GM21529 (cell line): ENCODE results near the gene ARHGAP45.

Experiments
- ATAC-seq: cut with Tn5 transposase; IDR thresholded peaks from one replicate; pipeline ENCODE4 v1.9.1; 2021; ENCODE audit not compliant: unreplicated experiment

The ARHGAP45 gene

DNA sequence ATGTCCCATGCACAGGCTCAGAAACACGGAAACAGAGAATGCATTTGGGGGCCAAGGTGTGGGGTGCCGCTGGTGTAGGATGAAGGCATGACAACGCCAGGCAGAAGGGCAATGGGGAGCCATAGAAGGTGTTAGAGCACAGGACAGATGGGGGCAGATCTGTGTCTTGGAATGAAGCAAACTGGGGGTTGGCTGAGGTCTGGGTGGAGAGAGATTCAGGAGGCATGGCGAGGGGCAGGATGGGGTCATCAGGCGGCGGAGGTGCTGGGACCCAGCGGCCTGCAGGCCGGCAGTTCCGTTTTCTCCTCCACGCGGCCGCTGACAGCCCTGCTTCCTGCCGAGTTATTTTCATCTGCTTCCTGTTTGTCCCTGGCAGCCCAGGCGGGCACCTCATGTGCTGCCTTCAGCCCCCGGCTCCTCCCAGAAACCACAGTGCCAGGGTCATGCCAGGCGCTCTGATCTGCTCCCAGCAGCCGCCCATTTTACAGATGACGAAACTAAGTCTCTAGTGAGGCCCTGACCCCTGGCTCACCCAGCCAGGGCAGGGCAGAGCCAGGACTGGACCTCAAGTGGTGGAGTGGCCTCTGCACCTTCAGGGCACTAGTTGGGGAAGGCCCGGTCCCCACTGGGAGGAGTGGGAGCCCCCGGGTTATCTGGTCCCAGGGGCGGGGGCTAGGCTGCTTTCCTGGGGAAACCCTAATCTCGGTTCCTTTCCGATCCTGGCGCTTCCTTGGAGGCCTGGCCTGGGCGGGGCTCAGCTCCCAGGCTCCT is 2.2 kb downstream of the ARHGAP45 start:
- ATAC-seq = no peak

DNA sequence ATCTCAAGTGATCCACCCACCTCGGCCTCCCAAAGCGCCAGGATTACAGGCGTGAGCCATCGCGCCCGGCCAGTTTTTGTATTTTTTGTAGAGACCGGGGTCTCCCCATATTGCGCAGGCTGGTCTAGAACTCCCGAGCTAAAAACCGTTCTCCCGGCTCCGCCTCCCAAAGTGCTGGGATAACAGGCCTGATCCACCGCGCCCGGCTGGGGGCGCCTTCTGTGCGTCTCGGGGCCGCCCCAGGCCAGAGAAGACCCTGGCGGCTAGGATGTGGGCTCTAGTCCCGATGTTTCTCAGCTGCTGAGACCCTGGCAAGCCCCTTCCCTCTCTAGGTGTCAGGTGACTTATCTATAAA is 3.6 kb downstream of the ARHGAP45 start:
- ATAC-seq = no peak

DNA sequence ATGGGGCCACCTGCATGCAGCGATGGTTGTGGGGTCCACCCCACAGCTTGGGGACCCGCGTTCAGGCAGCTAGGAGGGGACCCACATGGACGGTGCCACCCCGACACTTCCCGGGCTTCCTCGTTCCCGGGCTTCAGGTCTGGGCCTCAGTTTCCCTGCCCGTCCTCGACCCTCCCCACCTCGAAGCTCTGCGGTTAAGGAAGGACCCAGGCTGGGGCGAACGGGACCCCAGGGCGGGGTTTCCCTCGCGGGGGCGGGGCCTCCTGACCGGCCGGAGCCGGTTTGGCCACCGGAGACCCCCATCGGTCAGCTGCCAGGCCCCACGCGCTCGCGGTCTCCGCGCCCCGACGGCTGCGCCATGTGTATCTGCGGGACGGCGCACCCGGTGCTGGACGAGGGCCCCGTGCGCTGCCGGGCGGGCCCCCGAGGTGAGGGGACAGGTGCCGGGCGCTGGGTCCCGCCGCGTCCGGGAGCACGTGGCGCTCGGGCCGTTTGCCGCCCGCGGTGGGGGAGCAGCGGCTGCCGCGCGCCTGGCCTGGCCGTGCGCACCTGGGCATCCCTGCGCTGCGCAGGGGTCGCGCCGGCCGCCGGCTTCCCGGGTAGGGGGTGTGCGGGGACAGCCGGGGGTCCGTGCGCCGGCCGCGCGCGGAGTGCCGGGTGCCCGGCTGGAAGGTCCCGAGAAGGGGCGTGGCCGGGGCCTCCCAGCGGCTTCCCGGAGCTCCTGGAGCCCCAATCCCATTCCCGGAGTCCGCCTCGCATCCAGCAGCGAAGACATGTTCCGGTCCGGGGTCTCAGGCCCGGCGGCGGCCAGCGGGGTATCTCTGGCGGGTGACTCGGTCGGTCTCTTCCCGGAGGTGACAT is 4.2 kb downstream of the ARHGAP45 start:
- no peak for ATAC-seq

DNA sequence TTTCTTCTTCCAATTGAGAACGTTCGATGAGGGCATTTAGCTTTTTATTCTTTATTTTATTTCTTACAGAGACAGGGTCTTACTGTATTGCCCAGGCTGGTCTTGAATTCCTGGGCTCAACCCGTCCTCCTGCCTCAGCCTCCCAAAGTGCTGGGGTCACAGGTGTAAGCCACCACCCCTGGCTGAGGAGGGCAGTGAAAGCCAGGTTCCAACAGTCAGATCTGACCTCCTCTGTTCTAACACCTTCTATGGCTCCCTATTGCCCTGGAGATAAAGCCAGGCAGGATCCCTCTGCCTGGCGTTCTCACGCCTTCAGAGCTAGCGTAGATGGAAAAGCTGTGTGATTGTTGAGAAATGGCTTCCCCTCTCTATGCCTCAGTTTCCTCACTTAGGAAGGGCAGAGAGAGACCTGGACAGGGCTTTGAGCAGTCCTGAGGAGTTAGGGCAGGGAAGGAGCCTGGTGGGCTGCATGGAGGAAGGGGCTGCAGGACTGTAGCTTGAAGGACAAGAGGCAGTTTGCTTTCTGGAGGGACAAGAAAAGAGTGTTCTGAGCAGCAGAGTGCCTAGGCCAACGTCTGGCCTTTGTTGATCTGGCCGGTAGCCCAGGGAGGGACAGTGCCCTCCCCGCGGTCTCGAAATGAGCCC is 5.5 kb downstream of the ARHGAP45 start:
- ATAC-seq = no peak

DNA sequence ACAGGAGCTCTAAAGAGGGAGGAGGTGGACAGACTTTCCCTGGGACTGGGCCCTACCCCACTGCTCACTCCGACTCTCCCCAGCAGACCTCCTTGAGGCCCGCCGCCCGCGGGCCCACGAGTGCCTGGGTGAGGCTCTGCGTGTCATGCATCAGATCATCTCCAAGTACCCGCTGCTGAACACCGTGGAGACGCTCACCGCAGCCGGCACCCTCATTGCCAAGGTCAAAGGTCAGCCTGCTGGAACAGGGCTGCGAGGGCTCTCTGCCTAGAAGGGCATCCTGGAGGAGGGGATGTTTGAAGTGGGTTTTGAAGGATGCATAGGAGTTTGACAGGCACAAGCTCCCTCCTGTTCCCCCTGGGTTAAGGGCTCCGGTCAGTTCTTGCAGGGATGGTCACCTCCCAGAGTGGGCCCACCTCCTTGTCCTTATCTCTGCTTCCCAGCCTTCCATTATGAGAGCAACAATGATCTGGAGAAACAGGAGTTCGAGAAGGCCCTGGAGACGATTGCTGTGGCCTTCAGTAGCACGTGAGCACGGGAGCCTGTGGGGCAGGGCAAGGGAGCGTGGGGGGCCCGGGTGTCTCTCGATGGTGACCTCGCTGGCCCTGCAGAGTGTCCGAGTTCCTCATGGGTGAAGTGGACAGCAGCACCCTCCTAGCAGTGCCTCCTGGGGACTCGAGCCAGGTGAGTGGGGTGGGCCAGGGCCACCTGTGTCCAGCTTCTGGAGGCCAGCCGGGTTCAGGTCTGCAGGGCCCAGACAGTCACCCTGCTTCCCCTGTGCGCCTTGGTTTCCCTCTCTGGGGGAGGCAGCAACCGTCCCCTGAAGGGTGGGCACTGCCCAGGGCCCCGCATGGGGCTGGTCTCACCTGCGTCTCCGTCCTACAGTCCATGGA is 6.3 kb downstream of the ARHGAP45 start:
- ATAC-seq = no peak

DNA sequence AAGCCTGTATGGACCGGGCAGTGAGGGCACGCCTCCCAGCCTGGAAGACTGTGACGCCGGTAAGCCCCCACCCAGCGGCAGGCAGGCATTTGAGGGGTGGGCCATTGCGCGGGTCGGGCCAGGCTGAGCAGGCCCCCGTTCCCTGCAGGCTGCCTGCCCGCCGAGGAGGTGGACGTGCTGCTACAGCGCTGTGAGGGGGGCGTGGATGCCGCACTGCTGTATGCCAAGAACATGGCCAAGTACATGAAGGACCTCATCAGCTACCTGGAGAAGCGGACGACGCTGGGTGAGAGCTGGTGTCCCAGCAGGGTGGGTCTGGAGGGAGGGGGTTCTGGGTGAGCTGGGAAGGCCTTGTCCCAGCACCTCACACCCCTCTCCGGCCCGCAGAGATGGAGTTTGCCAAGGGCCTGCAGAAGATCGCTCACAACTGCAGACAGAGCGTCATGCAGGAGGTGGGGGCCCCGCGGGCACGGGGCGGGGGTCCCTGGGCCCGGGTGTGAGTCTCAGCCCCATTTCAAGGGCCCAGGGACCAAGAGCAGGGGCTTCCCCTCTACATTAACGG is 7.1 kb downstream of the ARHGAP45 start:
- ATAC-seq = no peak

DNA sequence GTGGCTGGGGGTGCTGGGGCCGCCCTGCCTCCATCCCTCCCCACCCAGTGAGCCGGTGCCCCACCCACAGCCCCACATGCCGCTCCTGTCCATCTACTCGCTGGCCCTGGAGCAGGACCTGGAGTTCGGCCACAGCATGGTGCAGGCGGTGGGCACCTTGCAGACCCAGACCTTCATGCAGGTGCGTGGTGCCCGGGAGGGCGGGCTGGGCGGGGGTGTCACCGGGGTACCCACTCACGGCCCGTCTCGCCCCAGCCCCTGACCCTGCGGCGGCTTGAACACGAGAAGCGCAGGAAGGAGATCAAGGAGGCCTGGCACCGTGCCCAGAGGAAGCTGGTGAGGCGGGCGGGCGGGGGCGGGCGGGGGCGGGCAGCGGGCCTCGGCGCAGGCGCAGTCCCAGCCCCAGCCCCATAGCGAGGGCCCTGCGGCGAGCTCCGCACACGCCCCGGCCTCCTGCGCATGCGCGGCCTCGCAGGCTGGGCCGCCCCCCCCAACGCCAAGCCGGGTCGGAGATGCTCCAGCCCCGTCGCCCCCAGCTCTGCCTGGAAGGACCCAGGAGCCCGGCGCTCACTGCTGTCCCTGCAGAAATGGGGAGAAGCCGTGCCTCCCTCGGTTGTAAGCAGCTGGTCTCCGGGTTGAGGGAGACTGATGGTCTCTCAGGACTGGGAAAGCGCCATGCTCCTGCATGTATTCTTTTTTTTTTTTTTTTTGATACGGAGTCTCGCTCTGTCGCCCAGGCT is 7.7 kb downstream of the ARHGAP45 start:
- ATAC-seq = no peak

DNA sequence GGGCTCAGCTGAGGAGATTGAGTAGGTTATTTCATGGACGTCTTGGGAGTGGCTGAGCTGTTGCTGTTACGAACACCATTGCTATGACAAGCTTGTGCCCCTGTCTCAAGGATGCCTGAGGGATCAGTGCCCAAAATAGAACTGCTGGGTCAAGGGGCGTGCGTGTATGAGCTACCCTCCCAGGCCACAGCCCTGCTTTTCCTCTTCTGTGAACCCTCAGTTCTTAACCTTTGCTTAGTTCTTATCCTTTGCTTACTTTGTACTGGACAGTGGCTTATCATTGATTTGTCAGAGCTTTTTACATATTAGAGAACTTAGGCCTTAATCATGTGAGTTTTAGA is 9.0 kb downstream of the ARHGAP45 start:
- no peak for ATAC-seq

DNA sequence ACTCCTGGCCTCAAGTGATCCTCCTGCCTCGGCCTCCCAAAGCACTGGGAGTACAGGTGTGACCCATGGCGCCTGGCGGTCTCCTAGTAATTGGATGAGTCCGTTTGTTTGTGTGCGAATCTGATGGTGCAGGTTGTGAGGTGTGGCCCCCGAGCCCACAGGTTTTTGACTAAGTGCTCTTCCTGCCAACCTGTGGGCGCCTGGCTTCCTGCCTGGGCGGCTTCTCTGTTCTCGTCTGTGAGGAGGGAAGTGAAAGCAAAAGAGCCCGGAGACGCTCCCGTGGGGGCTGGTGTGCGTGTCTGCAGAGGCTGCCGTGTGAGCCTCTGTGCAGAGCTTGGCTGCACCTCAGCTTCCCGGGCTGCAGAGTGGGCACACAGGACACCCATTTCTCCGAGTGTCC is 10.0 kb downstream of the ARHGAP45 start:
- peak; percentile 58 for ATAC-seq

DNA sequence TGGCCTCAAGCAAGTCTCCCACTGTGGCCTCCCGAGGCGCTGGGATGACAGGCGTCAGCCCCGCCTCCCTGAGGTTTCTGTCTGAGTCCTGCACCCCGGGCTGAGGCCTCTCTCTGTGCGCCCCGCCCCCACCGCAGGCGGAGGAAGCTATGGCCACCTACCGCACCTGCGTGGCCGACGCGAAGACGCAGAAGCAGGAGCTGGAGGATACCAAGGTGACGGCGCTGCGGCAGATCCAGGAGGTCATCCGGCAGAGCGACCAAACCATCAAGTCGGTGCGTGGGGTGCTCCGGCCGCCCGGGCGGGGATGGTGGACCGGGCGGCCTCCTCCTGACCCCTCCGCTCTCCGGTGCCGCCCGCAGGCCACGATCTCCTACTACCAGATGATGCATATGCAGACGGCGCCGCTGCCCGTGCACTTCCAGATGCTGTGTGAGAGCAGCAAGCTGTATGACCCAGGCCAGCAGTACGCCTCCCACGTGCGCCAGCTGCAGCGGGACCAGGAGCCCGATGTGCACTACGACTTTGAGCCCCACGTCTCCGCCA is 12.7 kb downstream of the ARHGAP45 start:
- ATAC-seq = no peak

DNA sequence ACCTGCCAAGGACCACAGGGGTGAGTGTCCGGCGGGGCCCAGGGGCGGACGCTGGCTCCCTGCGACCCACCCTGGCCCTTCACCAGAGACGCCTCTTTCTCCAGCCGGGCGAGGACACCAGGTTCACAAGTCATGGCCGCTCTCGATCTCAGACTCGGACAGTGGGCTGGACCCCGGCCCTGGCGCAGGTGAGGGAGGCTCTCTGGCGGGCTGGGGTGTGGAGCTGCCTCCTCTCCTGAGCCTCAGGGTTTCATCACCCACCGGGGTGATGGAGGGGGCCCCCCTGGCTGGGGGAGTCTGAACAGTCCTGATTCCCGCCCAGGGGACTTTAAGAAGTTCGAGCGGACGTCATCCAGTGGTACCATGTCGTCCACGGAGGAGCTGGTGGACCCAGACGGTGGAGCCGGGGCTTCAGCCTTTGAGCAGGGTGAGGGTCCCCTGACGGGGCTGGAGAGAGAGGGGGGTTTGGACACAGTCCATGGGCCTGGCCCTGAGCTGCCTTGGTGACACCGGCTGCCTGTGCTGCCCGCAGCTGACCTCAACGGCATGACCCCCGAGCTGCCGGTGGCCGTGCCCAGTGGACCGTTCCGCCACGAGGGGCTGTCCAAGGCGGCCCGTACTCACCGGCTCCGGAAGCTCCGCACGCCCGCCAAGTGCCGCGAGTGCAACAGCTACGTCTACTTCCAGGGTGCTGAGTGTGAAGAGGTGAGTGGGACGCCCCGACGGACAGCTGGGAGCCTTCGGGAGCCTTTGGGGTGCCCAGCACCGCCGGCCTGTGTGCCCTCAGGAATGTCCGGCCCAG is 13.6 kb downstream of the ARHGAP45 start:
- ATAC-seq = no peak

DNA sequence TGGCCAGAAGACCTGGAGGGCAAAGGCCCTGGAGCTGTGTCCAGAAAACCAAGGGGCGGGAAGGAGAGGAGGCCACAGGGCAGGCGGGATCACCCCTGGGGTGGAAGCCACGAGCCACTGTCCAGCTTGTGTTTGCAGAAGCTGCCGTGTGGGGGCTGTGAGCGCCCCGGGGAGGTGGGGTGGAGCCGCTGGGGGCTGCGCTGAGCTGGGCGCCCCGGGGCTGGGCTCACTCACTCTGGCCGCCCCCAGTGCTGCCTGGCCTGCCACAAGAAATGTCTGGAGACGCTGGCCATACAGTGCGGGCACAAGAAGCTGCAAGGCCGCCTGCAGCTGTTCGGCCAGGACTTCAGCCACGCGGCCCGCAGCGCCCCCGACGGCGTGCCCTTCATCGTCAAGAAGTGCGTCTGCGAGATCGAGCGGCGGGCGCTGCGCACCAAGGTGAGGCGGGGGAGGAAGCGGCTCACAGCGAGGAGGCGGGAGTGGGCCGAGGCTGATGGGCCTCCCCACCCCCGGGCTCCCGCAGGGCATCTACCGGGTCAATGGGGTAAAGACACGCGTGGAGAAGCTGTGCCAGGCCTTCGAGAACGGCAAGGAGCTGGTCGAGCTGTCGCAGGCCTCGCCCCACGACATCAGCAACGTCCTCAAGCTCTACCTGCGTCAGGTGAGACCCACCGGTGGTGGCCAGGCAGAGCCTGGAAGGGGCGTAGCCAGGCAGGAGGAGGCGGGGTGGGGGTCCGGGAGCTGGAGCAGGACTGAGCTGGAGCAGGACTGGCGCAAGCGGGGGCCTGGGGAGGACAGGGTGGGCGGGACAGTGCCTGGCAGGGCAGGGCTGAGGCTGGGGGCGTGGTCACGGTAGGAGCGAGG is 14.6 kb downstream of the ARHGAP45 start:
- ATAC-seq = no peak

DNA sequence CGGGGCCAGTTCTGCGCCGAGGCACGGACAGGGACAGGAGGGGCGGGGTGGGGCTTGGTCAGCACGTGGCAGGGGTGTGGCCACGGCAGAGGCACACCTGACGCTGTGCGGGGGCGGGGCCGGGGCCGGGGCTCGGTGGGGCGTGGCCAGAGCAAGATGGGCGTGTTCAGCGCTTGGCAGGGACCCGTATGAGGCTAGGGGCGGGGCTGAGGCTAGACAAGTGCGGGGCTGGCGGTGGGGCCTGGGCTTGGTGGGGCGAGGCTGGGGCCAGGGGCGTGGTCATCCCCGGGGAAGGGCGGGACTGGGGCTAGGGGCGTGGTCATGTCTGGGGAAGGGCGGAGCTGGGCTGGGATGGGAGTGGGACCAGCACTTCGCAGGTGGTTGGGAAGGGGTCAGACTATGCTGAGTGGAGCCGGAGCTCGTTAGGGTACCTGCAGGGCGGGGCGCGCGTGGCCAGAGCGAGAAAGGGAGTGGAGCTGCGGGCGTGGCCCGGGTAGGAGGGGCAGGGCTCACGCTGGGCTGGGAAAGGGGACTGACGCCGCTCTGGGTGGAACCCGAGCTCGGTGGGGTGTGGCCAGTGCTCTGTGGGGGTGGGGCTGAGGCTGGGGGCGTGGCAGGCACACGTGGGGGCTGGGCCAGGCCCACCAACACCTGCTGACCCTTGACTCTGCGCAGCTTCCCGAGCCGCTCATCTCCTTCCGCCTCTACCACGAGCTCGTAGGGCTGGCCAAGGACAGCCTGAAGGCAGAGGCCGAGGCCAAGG is 15.4 kb downstream of the ARHGAP45 start:
- ATAC-seq = no peak

DNA sequence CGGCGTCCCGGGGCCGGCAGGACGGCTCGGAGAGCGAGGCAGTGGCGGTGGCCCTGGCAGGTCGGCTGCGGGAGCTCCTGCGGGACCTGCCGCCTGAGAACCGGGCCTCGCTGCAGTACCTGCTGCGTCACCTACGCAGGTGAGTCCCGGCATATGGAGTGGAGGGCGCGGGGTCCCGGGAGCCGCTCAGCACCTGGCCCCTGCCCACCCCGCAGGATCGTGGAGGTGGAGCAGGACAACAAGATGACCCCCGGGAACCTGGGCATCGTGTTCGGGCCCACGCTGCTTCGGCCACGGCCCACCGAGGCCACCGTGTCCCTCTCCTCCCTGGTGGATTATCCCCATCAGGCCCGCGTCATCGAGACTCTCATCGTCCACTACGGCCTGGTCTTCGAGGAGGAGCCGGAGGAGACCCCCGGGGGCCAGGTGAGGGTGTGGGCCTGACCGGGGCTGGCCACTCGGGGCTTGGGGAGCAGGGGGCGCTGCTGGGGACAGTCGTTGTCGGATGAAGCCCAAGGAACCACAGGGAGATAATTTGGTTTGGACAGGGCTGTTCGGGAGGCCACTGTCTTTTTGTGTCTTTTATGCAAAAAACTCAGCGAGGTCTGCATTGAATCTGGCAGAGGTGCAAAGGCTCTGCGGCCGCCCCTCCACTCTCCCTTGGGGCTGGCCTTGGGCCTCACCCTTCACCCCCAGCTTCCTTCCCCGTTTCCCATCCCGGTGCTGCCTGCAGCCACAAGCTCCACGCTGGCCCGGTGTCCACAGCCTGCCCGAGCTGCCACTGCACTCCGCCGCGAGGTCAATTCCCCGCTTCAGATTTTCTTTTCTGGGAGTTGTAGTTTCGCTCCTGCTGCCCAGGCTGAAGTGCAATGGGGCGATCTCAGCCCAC is 16.2 kb downstream of the ARHGAP45 start:
- ATAC-seq = no peak

DNA sequence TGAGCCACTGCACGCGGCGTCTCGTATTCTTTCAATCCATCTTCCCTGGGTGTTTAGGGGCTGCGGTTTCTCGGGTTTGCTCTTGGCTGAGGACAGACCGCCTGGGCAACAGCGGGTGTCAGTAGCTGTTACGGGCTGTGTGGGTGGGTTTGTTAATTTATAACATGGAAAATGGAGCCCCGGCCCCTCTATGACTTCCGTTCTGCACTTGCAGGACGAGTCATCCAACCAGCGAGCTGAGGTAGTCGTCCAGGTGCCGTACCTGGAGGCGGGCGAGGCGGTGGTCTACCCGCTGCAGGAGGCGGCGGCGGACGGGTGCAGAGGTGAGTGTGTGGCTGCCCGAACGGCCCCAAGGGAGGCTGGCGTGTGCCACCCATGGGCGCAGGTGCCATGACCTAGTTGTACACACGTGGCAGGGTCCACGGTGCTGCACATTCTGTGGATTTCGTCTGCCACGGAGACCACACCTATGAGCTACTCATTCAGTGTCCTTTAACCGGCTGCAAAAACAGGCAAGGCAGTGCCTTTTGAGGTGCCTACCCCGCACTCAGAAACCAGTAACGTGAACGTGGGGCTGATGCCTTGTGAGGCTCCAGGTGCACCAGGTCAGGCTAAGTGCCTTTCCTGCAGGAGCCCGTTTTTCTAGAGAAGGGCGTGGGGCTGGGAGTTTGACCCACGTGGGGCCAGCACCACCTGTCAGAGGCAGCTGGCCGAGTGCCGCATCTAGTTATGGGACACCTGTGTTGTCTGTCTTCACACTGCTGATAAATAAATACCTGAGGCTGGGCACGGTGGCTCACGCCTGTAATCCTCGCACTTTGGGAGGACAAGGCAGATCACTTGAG is 17.3 kb downstream of the ARHGAP45 start:
- no peak for ATAC-seq
